Measurements from ENCODE around the gene SETD1A. TPM values are rescaled to one million over a fixed set of nuclear protein-coding genes. Genes with fewer than 3 reads are reported as not detected.
A peak's percentile ranks its signal among the peaks of the same experiment; 100 is the strongest.

The SETD1A gene
- total and polyA plus RNA-seq, 2 of the 4 experiments (the other 2 are of a cell fraction): 0.54 to 5.8 TPM

GRCh38 chr16:30997725-30998711 lies 40.5 kb downstream of the SETD1A start:
- Histone ChIP-seq H3K23ac (ENCODE audit: low read depth, low read length) (peak overlapping the region; percentile 92), H3K56ac (ENCODE audit: extremely low read depth, insufficient read depth, low read length) (peak overlapping the region; percentile 86), H4K8ac (ENCODE audit: low read depth in 2 of 2, low read length in 2 of 2) (peak overlapping the region; percentile 94 to 96), H3K4ac (ENCODE audit: low read depth, low read length) (peak overlapping the region; percentile 97), H2BK15ac (ENCODE audit: low read depth, low read length) (peak overlapping the region; percentile 91), H3K4me1 (ENCODE audit: control insufficient read depth, insufficient read depth, low read length) (peaks cover 27% of the 10 kb centered on the region), H2BK120ac (ENCODE audit: low read depth, low read length) (peak overlapping the region; percentile 89), H3K9ac (ENCODE audit: low read depth, low read length) (peak overlapping the region; percentile 57), H4K5ac (ENCODE audit: low read depth, low read length) (peak overlapping the region; percentile 72), H2BK20ac (ENCODE audit: low read depth, low read length) (peak overlapping the region; percentile 95), H3K4me2 (ENCODE audit: low read depth, low read length) (peak overlapping the region; percentile 83), H3K79me1 (ENCODE audit: low read depth in 1 of 2, low read length in 2 of 2) (peaks cover 0 to 18% of the 10 kb centered on the region in 2 experiments; a peak in 1 of 4 replicates), H2BK5ac (ENCODE audit: low read depth, low read length, poor library complexity, severe bottlenecking) (peak overlapping the region; percentile 95), H4K91ac (ENCODE audit: insufficient read depth, low read depth, low read length) (peak overlapping the region; percentile 95), H2AK9ac (replicated peaks; ENCODE audit: low read depth, low read length, poor library complexity) (peak overlapping the region; percentile 92), H3K9me3 (ENCODE audit: control insufficient read depth, insufficient read depth, low read length) (no peaks in the 10 kb centered on the region), H3K27ac (ENCODE audit: insufficient read depth, low read length) (peak overlapping the region; percentile 69), H3K14ac (replicated peaks; ENCODE audit: low read depth, low read length) (peak overlapping the region; percentile 97), H3K4me3 (ENCODE audit: insufficient read depth, low read depth, low read length) (peak overlapping the region; percentile 43; the same call in 1 of the 2 replicates), H3K27me3 (ENCODE audit: control insufficient read depth, insufficient read depth, low read length) (no peaks in the 10 kb centered on the region), H3K36me3 (ENCODE audit: control insufficient read depth, insufficient read depth, low read length) (peaks cover 1% of the 10 kb centered on the region; the same call in 1 of the 2 replicates), H3K18ac (ENCODE audit: low read depth, low read length) (peak overlapping the region; percentile 70), H3K9me1 (ENCODE audit: insufficient read depth, low read length) (peaks cover 18% of the 10 kb centered on the region), H2AFZ (replicated peaks; ENCODE audit: low read length, poor library complexity) (peak overlapping the region; percentile 91), H2AK5ac (ENCODE audit: low read depth, low read length) (peak overlapping the region; percentile 98), H4K20me1 (ENCODE audit: insufficient read depth, low read length) (no peaks in the 10 kb centered on the region)
- ATAC-seq (ENCODE audit: low read depth): peak; percentile 79
- POLR2A ChIA-PET (ENCODE audit: unreplicated experiment): interaction anchor here (0.6 to 1.0 kb wide), 4 partner anchors 9 to 474 kb away, joined by 3 to 6 read pairs (median 4); partner anchors contain the start of gene TGFB1I1
- intact Hi-C loops (cut with micrococcal nuclease) (loop anchor here (2.0 to 5.0 kb wide), 2 partner anchors 35 to 74 kb away; partner anchors contain the start of genes STX4, ZNF646 and ZNF668), in situ Hi-C loops (cut with MboI; ENCODE audit: low sequenced_read_pairs) (loop anchor here (10.0 to 25.0 kb wide), 2 partner anchors 447 to 714 kb away; partner anchors contain the start of gene ZNF843), dilution Hi-C loops (cut with HindIII; ENCODE audit: low sequenced_read_pairs, unreplicated experiment) (no loop called here)
- 42% methylated on average over 6 of the region's 21 CpGs; no CpG with 5 or more reads in 1 of the 2 experiments for WGBS, 2 experiments (ENCODE audit: extremely low coverage in 2 of 2, insufficient read length in 1 of 2)
- no TSS peak for BruUV-seq (replicated peaks)
- CTCF ChIA-PET: interaction anchor here (0.5 to 0.9 kb wide), 4 partner anchors 13 to 457 kb away, joined by 3 to 4 read pairs (median 4); partner anchors contain the start of gene HSD3B7
- peak; percentile 84 for DNase-seq
- peak; percentile 52; the same call in 1 of the 2 replicates for TF ChIP-seq POLR2A (IDR thresholded peaks at IDR 0.05; ENCODE audit: low read depth, low read length)
- TF ChIP-seq USF2 (IDR thresholded peaks at IDR 0.05; ENCODE audit: low read depth, low read length): 0 out of 2 replicates have a peak, but pooled peaks have one; percentile 2
- peak; percentile 48; the same call in 1 of the 2 replicates for TF ChIP-seq MAZ (IDR thresholded peaks at IDR 0.05; ENCODE audit: borderline replicate concordance, low read depth, low read length)
- no peak for TF ChIP-seq RCOR1 (IDR thresholded peaks at IDR 0.05; ENCODE audit: insufficient replicate concordance, low read length)
- TF ChIP-seq, protein P1, sequence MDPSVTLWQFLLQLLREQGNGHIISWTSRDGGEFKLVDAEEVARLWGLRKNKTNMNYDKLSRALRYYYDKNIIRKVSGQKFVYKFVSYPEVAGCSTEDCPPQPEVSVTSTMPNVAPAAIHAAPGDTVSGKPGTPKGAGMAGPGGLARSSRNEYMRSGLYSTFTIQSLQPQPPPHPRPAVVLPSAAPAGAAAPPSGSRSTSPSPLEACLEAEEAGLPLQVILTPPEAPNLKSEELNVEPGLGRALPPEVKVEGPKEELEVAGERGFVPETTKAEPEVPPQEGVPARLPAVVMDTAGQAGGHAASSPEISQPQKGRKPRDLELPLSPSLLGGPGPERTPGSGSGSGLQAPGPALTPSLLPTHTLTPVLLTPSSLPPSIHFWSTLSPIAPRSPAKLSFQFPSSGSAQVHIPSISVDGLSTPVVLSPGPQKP (IDR thresholded peaks at IDR 0.05; ENCODE audit: borderline replicate concordance, low read depth, low read length): no peak
- no peak for TF ChIP-seq BHLHE40 (IDR thresholded peaks at IDR 0.05; ENCODE audit: low read depth, low read length)
- TF ChIP-seq SMC3 (IDR thresholded peaks at IDR 0.05; ENCODE audit: low read depth, low read length): no peak
- TF ChIP-seq, protein P2, sequence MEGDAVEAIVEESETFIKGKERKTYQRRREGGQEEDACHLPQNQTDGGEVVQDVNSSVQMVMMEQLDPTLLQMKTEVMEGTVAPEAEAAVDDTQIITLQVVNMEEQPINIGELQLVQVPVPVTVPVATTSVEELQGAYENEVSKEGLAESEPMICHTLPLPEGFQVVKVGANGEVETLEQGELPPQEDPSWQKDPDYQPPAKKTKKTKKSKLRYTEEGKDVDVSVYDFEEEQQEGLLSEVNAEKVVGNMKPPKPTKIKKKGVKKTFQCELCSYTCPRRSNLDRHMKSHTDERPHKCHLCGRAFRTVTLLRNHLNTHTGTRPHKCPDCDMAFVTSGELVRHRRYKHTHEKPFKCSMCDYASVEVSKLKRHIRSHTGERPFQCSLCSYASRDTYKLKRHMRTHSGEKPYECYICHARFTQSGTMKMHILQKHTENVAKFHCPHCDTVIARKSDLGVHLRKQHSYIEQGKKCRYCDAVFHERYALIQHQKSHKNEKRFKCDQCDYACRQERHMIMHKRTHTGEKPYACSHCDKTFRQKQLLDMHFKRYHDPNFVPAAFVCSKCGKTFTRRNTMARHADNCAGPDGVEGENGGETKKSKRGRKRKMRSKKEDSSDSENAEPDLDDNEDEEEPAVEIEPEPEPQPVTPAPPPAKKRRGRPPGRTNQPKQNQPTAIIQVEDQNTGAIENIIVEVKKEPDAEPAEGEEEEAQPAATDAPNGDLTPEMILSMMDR (conservative IDR thresholded peaks at IDR 0.05; ENCODE audit: low read depth, low read length): no peak
- peak; percentile 70; the same call in 1 of the 2 replicates for TF ChIP-seq FOS (IDR thresholded peaks at IDR 0.05; ENCODE audit: low read depth, low read length)

All from IMR-90 (cell line).